Measurements from ENCODE around the gene METTL15. TPM values are rescaled to one million over a fixed set of nuclear protein-coding genes. Genes with fewer than 3 reads are reported as not detected.

METTL15 gene
- total and polyA plus RNA-seq, 2 experiments from 2014 or later: 9.3 to 23.2 TPM

DNA sequence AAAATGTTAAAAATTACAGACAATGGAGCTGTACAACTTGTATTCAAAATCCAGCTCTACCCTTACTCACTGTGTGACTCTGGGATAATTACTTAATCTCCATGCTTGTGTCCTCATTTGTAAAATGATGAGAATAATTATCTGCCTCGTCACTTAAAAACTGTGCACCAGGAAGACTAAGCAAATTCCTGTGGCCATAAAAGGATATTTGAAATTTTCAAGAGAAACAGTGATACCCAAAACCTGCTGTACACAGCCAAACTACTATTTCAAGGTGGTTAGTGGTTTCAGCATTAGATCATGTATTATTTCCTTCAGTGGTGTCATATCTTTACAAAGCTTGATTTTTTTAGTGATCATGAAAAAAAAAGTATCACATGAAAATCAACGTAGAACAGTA lies 136.9 kb downstream of the METTL15 start:
- H3K4me3 ChIP-seq: no peak overlapping the region
- no peak overlapping the region for H3K27ac ChIP-seq
- H3K4me2 ChIP-seq: no peak overlapping the region
- TF ChIP-seq EZH2 (IDR thresholded peaks at IDR 0.05; ENCODE audit: borderline replicate concordance) (no peak), EZH2phosphoT487 (IDR thresholded peaks at IDR 0.05; ENCODE audit: low read depth, severe bottlenecking, unreplicated experiment) (no peak)
- TF ChIP-seq, protein P1, sequence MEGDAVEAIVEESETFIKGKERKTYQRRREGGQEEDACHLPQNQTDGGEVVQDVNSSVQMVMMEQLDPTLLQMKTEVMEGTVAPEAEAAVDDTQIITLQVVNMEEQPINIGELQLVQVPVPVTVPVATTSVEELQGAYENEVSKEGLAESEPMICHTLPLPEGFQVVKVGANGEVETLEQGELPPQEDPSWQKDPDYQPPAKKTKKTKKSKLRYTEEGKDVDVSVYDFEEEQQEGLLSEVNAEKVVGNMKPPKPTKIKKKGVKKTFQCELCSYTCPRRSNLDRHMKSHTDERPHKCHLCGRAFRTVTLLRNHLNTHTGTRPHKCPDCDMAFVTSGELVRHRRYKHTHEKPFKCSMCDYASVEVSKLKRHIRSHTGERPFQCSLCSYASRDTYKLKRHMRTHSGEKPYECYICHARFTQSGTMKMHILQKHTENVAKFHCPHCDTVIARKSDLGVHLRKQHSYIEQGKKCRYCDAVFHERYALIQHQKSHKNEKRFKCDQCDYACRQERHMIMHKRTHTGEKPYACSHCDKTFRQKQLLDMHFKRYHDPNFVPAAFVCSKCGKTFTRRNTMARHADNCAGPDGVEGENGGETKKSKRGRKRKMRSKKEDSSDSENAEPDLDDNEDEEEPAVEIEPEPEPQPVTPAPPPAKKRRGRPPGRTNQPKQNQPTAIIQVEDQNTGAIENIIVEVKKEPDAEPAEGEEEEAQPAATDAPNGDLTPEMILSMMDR (IDR thresholded peaks at IDR 0.05; ENCODE audit: poor library complexity): no peak
- H3K36me3 ChIP-seq (replicated peaks; ENCODE audit: insufficient read depth, low read depth): no peaks in the 10 kb centered on the region
- H4K20me1 ChIP-seq (ENCODE audit: insufficient read depth, poor library complexity, severe bottlenecking): no peaks in the 10 kb centered on the region
- no peaks in the 10 kb centered on the region for H3K79me2 ChIP-seq
- H3K27me3 ChIP-seq: no peaks in the 10 kb centered on the region
- 93% methylated on average over 2 of the region's 2 CpGs for WGBS (ENCODE audit: low lambda C conversion rate, missing lambda C conversion rate)
- no peaks in the 10 kb centered on the region for H3K4me1 ChIP-seq (ENCODE audit: insufficient read depth)
- no peaks in the 10 kb centered on the region for H3K9me2 ChIP-seq (replicated peaks; ENCODE audit: insufficient read depth)
- H3K9me3 ChIP-seq (ENCODE audit: low read depth): no peaks in the 10 kb centered on the region
- no peak overlapping the region for H2AFZ ChIP-seq
- DNase-seq (ENCODE audit: low spot score): no peak

DNA sequence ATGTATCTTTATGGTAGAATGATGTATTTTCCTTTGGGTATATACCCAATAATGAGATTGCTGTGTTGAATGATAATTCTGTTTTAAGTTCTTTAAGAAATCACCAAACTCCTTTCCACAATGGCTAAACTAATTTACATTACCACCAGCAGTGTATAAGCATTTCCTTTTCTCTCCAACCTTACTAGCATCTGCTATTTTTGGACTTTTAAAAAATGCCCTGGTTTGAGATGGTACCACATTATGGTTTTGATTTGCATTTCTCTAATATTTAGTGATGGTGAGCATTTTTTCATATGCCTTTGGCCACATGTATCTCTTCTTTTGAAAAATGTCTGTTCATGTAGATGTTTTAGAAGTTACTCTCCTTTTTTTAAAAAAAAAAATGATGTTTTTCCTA lies 142.0 kb downstream of the METTL15 start:
- no peak overlapping the region for H3K27ac ChIP-seq
- no peaks in the 10 kb centered on the region for H4K20me1 ChIP-seq (ENCODE audit: insufficient read depth, poor library complexity, severe bottlenecking)
- H3K79me2 ChIP-seq: no peaks in the 10 kb centered on the region
- no peak for DNase-seq (ENCODE audit: low spot score)
- no peaks in the 10 kb centered on the region for H3K4me1 ChIP-seq (ENCODE audit: insufficient read depth)
- H2AFZ ChIP-seq: no peak overlapping the region
- TF ChIP-seq EZH2 (IDR thresholded peaks at IDR 0.05; ENCODE audit: borderline replicate concordance): no peak
- no peak for TF ChIP-seq EZH2phosphoT487 (IDR thresholded peaks at IDR 0.05; ENCODE audit: low read depth, severe bottlenecking, unreplicated experiment)
- TF ChIP-seq, protein P1 (IDR thresholded peaks at IDR 0.05; ENCODE audit: poor library complexity): no peak
- H3K4me2 ChIP-seq: no peak overlapping the region
- no peaks in the 10 kb centered on the region for H3K27me3 ChIP-seq
- H3K36me3 ChIP-seq (replicated peaks; ENCODE audit: insufficient read depth, low read depth): no peaks in the 10 kb centered on the region
- H3K4me3 ChIP-seq: no peak overlapping the region
- H3K9me3 ChIP-seq (ENCODE audit: low read depth): no peaks in the 10 kb centered on the region
- no peaks in the 10 kb centered on the region for H3K9me2 ChIP-seq (replicated peaks; ENCODE audit: insufficient read depth)

DNA sequence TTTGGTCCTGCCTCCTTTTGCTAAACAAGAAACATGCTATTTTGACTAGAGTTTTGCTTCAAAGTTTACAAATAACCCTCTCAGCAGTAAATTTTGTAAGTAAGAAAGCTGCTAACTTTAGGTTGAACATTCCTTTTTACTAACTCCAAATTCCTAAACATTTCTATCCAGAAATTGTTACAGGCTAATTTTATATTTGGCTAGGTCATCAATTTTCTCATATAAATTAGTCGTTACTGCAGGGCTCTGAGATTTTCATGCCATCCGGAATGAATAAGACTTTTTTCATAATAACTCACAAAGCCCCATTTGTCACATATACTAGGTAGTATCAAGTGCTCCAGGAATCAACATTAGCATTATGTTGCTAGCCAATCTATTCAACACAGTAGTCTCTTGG lies 143.1 kb downstream of the METTL15 start:
- TF ChIP-seq, protein P1 (IDR thresholded peaks at IDR 0.05; ENCODE audit: poor library complexity): no peak
- no peak for TF ChIP-seq EZH2 (IDR thresholded peaks at IDR 0.05; ENCODE audit: borderline replicate concordance)
- TF ChIP-seq EZH2phosphoT487 (IDR thresholded peaks at IDR 0.05; ENCODE audit: low read depth, severe bottlenecking, unreplicated experiment): no peak
- Histone ChIP-seq H2AFZ (no peak overlapping the region), H3K27ac (no peak overlapping the region), H3K27me3 (no peaks in the 10 kb centered on the region), H3K79me2 (no peaks in the 10 kb centered on the region), H3K9me2 (replicated peaks; ENCODE audit: insufficient read depth) (no peaks in the 10 kb centered on the region), H3K4me1 (ENCODE audit: insufficient read depth) (no peaks in the 10 kb centered on the region), H3K4me2 (no peak overlapping the region), H3K4me3 (no peak overlapping the region), H4K20me1 (ENCODE audit: insufficient read depth, poor library complexity, severe bottlenecking) (no peaks in the 10 kb centered on the region), H3K36me3 (replicated peaks; ENCODE audit: insufficient read depth, low read depth) (no peaks in the 10 kb centered on the region), H3K9me3 (ENCODE audit: low read depth) (no peaks in the 10 kb centered on the region)
- 96% methylated on average over 2 of the region's 2 CpGs for WGBS (ENCODE audit: low lambda C conversion rate, missing lambda C conversion rate)
- DNase-seq (ENCODE audit: low spot score): no peak

DNA sequence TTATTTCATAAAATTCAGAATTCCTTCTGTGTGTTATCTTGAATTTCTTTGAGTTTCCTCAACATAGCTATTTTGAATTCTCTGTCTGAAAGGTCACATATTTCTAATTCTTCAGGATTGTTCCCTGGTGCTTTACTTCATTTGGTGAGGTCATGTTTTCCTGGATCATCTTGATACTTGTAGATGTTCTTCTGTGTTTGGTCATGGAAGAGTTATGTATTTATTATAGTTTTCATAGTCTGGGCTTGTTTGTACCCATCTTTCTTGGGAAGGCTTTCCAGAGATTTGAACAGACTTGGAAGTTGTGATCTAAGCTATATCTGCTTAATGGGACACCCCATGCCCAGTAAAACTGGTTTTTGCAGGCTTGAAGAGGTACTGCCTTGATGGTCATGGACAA lies 149.6 kb downstream of the METTL15 start:
- Histone ChIP-seq H3K79me2 (peaks cover 4% of the 10 kb centered on the region), H2AFZ (no peak overlapping the region), H3K4me2 (no peak overlapping the region), H3K4me3 (no peak overlapping the region), H3K36me3 (replicated peaks; ENCODE audit: insufficient read depth, low read depth) (no peaks in the 10 kb centered on the region), H3K4me1 (ENCODE audit: insufficient read depth) (no peaks in the 10 kb centered on the region), H3K27me3 (no peaks in the 10 kb centered on the region), H3K9me2 (replicated peaks; ENCODE audit: insufficient read depth) (no peaks in the 10 kb centered on the region), H3K9me3 (ENCODE audit: low read depth) (no peaks in the 10 kb centered on the region), H4K20me1 (ENCODE audit: insufficient read depth, poor library complexity, severe bottlenecking) (no peaks in the 10 kb centered on the region), H3K27ac (no peak overlapping the region)
- no peak for DNase-seq (ENCODE audit: low spot score)
- TF ChIP-seq, protein P1 (IDR thresholded peaks at IDR 0.05; ENCODE audit: poor library complexity): no peak
- TF ChIP-seq EZH2phosphoT487 (IDR thresholded peaks at IDR 0.05; ENCODE audit: low read depth, severe bottlenecking, unreplicated experiment) (no peak), EZH2 (IDR thresholded peaks at IDR 0.05; ENCODE audit: borderline replicate concordance) (no peak)

All from hepatocyte (in vitro differentiated cells).